ENCODE data around the gene AP1G2. TPM values are rescaled to one million over a fixed set of nuclear protein-coding genes. Genes with fewer than 3 reads are reported as not detected.
"Not testable (repeated sequence)": the region's sequence is repeated elsewhere in the genome, so short reads cannot be mapped to it uniquely, and the experiment has no call there.

The AP1G2 gene
- polyA plus RNA-seq, 1 donor, result 99.6 TPM

GRCh38 chr14:23600806-23601205 is 33.2 kb upstream of the AP1G2 start:
- no peak for DNase-seq

- no peak for DNase-seq
Observed at GRCh38 chr14:23600322-23600707, 32.7 kb upstream of the AP1G2 start.

- not testable (repeated sequence) for DNase-seq
Observed at GRCh38 chr14:23594191-23594590, 26.6 kb upstream of the AP1G2 start.

GRCh38 chr14:23590198-23590597 is 22.6 kb upstream of the AP1G2 start:
- no peak for DNase-seq

- DNase-seq, result no peak
Observed at GRCh38 chr14:23589606-23590005, 22.0 kb upstream of the AP1G2 start.

- DNase-seq, result peak; percentile 91
Observed at GRCh38 chr14:23588884-23589598, 21.4 kb upstream of the AP1G2 start.

GRCh38 chr14:23584527-23585203 is 17.1 kb upstream of the AP1G2 start:
- DNase-seq, result not testable (repeated sequence)

- not testable (repeated sequence) for DNase-seq
Observed at GRCh38 chr14:23583761-23584526, 16.4 kb upstream of the AP1G2 start.

- no peak for DNase-seq
Observed at GRCh38 chr14:23582906-23583760, 15.5 kb upstream of the AP1G2 start.

GRCh38 chr14:23580948-23581281 is 13.3 kb upstream of the AP1G2 start:
- DNase-seq, result no peak

GRCh38 chr14:23580152-23580926 is 12.7 kb upstream of the AP1G2 start:
- no peak for DNase-seq

- DNase-seq, result no peak
Observed at GRCh38 chr14:23579739-23580138, 12.1 kb upstream of the AP1G2 start.

- no peak for DNase-seq
Observed at GRCh38 chr14:23579311-23579630, 11.7 kb upstream of the AP1G2 start.

- DNase-seq, result no peak
Observed at GRCh38 chr14:23578560-23579310, 11.1 kb upstream of the AP1G2 start, which contains the start of gene JPH4. JPH4 (minus strand) TSS chr14:23578790; CDS start chr14:23577453, 1,337 bp downstream.

- no peak for DNase-seq
Observed at GRCh38 chr14:23577710-23578392, 10.3 kb upstream of the AP1G2 start.

GRCh38 chr14:23577004-23577681 is 9.6 kb upstream of the AP1G2 start:
- no peak for DNase-seq

- DNase-seq, result no peak
Observed at GRCh38 chr14:23573384-23574015, 5.9 kb upstream of the AP1G2 start.

- DNase-seq, result no peak
Observed at GRCh38 chr14:23572836-23573235, 5.2 kb upstream of the AP1G2 start.

GRCh38 chr14:23572524-23572828 is 4.9 kb upstream of the AP1G2 start:
- no peak for DNase-seq

Data from left kidney (tissue), 2 donors.